NT2/D1 (cell line): Measurements from ENCODE around the gene DESI2.
"Not testable (repeated sequence)": the region's sequence is repeated elsewhere in the genome, so short reads cannot be mapped to it uniquely, and the experiment has no call there.

Source experiments
- DNase-seq: peaks from one replicate; pipeline ENCODE4 v3.0.0-alpha.2; 2011; ENCODE audit warnings: low read depth, low spot score
- H3K27me3 ChIP-seq: 2 replicates; pipeline ENCODE4 v1.6.0; 2011; ENCODE audit warnings: mild to moderate bottlenecking; ENCODE audit not compliant: insufficient read length, insufficient read depth
- H3K36me3 ChIP-seq: 2 replicates; pipeline ENCODE4 v1.6.1; 2011; ENCODE audit warnings: mild to moderate bottlenecking, low read length, mixed read lengths; ENCODE audit not compliant: insufficient read depth, insufficient read length
- H3K4me1 ChIP-seq: 2 replicates; pipeline ENCODE4 v1.5.1; 2011; ENCODE audit not compliant: insufficient read depth, insufficient read length
- H3K4me3 ChIP-seq: 2 replicates; pipeline ENCODE4 v1.5.1; 2011; ENCODE audit warnings: low read depth; ENCODE audit not compliant: insufficient read length
- H3K9ac ChIP-seq: 2 replicates; pipeline ENCODE4 v1.6.0; 2011; ENCODE audit warnings: low read depth; ENCODE audit not compliant: insufficient read length
- H3K9me3 ChIP-seq: 2 replicates; pipeline ENCODE4 v1.5.1; 2011; ENCODE audit warnings: mild to moderate bottlenecking, low read length; ENCODE audit not compliant: insufficient read depth
- SUZ12 ChIP-seq: IDR thresholded peaks from 2 replicates; pipeline ENCODE4 v1.6.1; 2011; ENCODE audit not compliant: insufficient read length, insufficient read depth; ENCODE audit errors: extremely low read depth
- YY1 ChIP-seq: IDR thresholded peaks from 2 replicates; pipeline ENCODE4 v1.6.1; 2011; ENCODE audit not compliant: insufficient read length, insufficient read depth
- ZNF274 ChIP-seq: IDR thresholded peaks from 2 replicates; pipeline ENCODE4 v1.6.1; 2011; ENCODE audit warnings: mild to moderate bottlenecking, low read depth, low read length

Gene DESI2

DNA sequence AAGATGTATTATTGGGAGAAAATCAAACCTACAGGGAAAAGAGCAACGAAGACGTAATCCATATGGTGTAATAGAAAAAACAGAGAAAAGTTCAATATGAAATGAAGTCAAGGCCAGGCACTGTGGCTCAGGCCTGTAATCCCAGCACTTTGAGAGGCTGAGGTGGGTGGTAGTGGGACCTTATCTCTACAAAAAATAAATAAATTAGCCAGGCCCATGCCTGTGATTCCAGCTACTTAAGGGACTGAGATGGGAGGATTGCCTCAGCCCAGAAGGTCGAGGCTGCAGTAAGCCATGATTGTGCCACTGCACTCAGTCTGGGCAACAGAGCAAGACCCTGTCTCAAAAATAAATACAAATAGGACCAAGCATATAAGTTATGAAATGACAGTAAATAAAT, 11.4 kb downstream of the DESI2 start:
- no peak for TF ChIP-seq YY1
- no peak for TF ChIP-seq SUZ12
- TF ChIP-seq ZNF274 = no peak
- no peak overlapping the region for H3K4me3 ChIP-seq
- H3K9me3 ChIP-seq = no peaks in the 10 kb centered on the region
- peaks cover 13% of the 10 kb centered on the region for H3K36me3 ChIP-seq
- H3K4me1 ChIP-seq = no peaks in the 10 kb centered on the region
- no peak for DNase-seq
- H3K27me3 ChIP-seq = no peaks in the 10 kb centered on the region
- H3K9ac ChIP-seq = no peak overlapping the region

GRCh38 chr1:244665771-244666217, 12.9 kb downstream of the DESI2 start:
- TF ChIP-seq YY1 (no peak), SUZ12 (no peak), ZNF274 (no peak)
- DNase-seq = no peak
- Histone ChIP-seq H3K4me1 (no peaks in the 10 kb centered on the region), H3K4me3 (no peak overlapping the region), H3K27me3 (no peaks in the 10 kb centered on the region), H3K36me3 (peaks cover 2% of the 10 kb centered on the region), H3K9me3 (no peaks in the 10 kb centered on the region), H3K9ac (no peak overlapping the region)

DNA sequence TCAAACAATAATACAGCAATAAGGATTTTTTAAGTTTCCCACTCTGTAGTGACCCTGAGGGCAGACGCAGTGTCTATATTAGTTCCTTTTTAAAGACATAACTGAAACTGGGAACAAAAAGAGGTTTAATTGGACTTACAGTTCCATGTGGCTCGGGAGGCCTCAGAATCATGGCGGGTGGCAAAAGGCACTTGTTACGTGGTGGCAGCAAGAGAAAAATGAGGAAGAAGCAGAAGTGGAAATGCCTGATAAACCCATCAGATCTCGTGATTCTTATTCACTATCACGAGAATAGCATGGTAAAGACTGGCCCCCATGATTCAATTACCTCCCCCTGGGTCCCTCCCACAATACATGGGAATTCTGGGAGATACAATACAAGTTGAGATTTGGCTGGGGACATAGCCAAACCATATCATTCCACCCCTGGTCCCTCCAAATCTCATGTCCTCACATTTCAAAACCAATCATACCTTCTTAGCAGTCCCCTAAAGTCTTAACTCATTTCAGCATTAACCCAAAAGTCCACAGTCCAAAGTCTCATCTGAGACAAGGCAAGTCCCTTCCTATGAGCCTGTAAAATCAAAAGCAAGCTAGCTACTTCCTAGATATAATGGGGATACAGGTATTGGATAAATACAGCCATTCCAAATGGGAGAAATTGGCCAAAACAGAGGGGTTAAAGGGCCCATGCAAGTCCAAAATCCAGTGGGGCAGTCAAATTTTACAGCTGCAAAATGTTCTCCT, 13.9 kb downstream of the DESI2 start:
- not testable (repeated sequence) for H3K9me3 ChIP-seq, H3K4me3 ChIP-seq, H3K9ac ChIP-seq, DNase-seq, H3K4me1 ChIP-seq, H3K36me3 ChIP-seq, H3K27me3 ChIP-seq

- H3K4me3 ChIP-seq = no peak overlapping the region
- H3K9ac ChIP-seq = no peak overlapping the region
- H3K36me3 ChIP-seq = peaks cover 2% of the 10 kb centered on the region
- H3K9me3 ChIP-seq = no peaks in the 10 kb centered on the region
- H3K4me1 ChIP-seq = no peaks in the 10 kb centered on the region
- H3K27me3 ChIP-seq = no peaks in the 10 kb centered on the region
- no peak for DNase-seq
- TF ChIP-seq ZNF274 = no peak
- no peak for TF ChIP-seq YY1
- TF ChIP-seq SUZ12 = no peak
These were observed 14.9 kb downstream of the DESI2 start for GRCh38 chr1:244667797-244668196.

- Histone ChIP-seq H3K9me3 (no peaks in the 10 kb centered on the region), H3K9ac (no peak overlapping the region), H3K36me3 (no peaks in the 10 kb centered on the region), H3K4me1 (no peaks in the 10 kb centered on the region), H3K27me3 (no peaks in the 10 kb centered on the region), H3K4me3 (no peak overlapping the region)
- TF ChIP-seq SUZ12 (no peak), YY1 (no peak), ZNF274 (no peak)
- DNase-seq = no peak
These were observed 20.2 kb downstream of the DESI2 start for GRCh38 chr1:244672946-244673682.

- Histone ChIP-seq H3K36me3 (no peaks in the 10 kb centered on the region), H3K27me3 (no peaks in the 10 kb centered on the region), H3K9me3 (no peaks in the 10 kb centered on the region), H3K4me3 (no peak overlapping the region), H3K4me1 (no peaks in the 10 kb centered on the region), H3K9ac (no peak overlapping the region)
- no peak for DNase-seq
- no peak for TF ChIP-seq SUZ12
These were observed 21.5 kb downstream of the DESI2 start for GRCh38 chr1:244674446-244674845.

GRCh38 chr1:244675167-244675566, 22.2 kb downstream of the DESI2 start:
- Histone ChIP-seq H3K36me3 (no peaks in the 10 kb centered on the region), H3K9me3 (no peaks in the 10 kb centered on the region), H3K9ac (no peak overlapping the region), H3K27me3 (no peaks in the 10 kb centered on the region), H3K4me1 (no peaks in the 10 kb centered on the region), H3K4me3 (no peak overlapping the region)
- no peak for TF ChIP-seq ZNF274
- TF ChIP-seq YY1 = no peak
- no peak for TF ChIP-seq SUZ12
- no peak for DNase-seq
